Urinary bladder (tissue), 4 donors: Measurements from ENCODE around the gene PRMT2. TPM values are rescaled to one million over a fixed set of nuclear protein-coding genes. Genes with fewer than 3 reads are reported as not detected.

Experiments
- DNase-seq: peaks from one replicate; pipeline ENCODE4 v3.0.0-alpha.2; 2015; ENCODE audit errors: extremely low spot score
- H3K27ac ChIP-seq: one replicate; pipeline ENCODE4 v1.5.1; 2013; ENCODE audit warnings: low read depth, mild to moderate bottlenecking, moderate library complexity
- H3K36me3 ChIP-seq: one replicate; pipeline ENCODE4 v1.6.1; 2013; ENCODE audit warnings: mild to moderate bottlenecking, moderate library complexity; ENCODE audit not compliant: insufficient read depth
- H3K4me1 ChIP-seq: one replicate; pipeline ENCODE4 v1.6.1; 2013; ENCODE audit warnings: mild to moderate bottlenecking, moderate library complexity; ENCODE audit not compliant: insufficient read depth
- H3K4me3 ChIP-seq: one replicate; pipeline ENCODE4 v1.5.1; 2013; ENCODE audit warnings: low read depth, low read length
- WGBS: extraction: QIAGEN DNeasy Blood & Tissue Kit; methylation state at CpG from one replicate; pipeline ENCODE4 v1.1.7; 2013; 5-methylcytosine and 5-hydroxymethylcytosine counted together
- polyA plus RNA-seq: library from polyadenylated mRNA; stranded (reverse); fragments of 200-250 nt; gene quantifications from one replicate; pipeline ENCODE4 v1.2.3, GENCODE V29; 2013
- total RNA-seq: library from RNA; depleted of rRNA; stranded (reverse); fragments of >200 nt; gene quantifications from one replicate; pipeline ENCODE4 v1.2.3, GENCODE V29; 2014
- donor health status: healthy with polysubstance abuse.
- donor health status: healthy.

The PRMT2 gene
- total and polyA plus RNA-seq, 2 donors = 122 to 145 TPM

DNA sequence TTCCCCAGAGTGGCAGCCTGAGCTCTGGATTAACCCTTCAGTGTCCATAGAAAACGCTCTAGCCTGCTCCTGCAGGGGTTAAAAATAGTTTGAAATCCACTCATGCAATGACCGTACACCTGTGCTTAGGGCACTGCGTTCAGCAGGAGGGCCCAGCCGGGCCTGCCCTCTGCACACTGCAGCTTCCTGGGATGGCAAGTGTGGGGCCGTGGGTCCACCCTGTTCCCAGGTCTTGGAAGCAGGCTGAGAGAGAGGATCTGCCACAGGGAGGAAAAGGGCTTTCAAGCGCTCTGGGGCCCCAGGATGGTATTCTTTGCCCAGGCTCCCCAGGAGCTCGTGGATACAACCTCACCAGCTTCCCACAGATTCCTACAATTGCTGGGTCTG is 29.1 kb upstream of the PRMT2 start:
- H3K4me1 ChIP-seq = no peaks in the 10 kb centered on the region
- DNase-seq = no peak
- WGBS = 81% methylated on average over 7 of the region's 7 CpGs
- H3K4me3 ChIP-seq = no peak overlapping the region
- no peaks in the 10 kb centered on the region for H3K36me3 ChIP-seq
- no peak overlapping the region for H3K27ac ChIP-seq

- Histone ChIP-seq H3K4me1 (no peaks in the 10 kb centered on the region), H3K36me3 (no peaks in the 10 kb centered on the region), H3K27ac (no peak overlapping the region), H3K4me3 (no peak overlapping the region)
- WGBS = 87% methylated on average over 2 of the region's 2 CpGs
- DNase-seq = no peak
Measured at GRCh38 chr21:46607636-46608035, 27.8 kb upstream of the PRMT2 start.

- no peak for DNase-seq
- no peaks in the 10 kb centered on the region for H3K4me1 ChIP-seq
- WGBS = 80% methylated on average over 3 of the region's 3 CpGs
- no peak overlapping the region for H3K4me3 ChIP-seq
- no peak overlapping the region for H3K27ac ChIP-seq
- no peaks in the 10 kb centered on the region for H3K36me3 ChIP-seq
Measured at GRCh38 chr21:46608672-46609111, 26.8 kb upstream of the PRMT2 start.

DNA sequence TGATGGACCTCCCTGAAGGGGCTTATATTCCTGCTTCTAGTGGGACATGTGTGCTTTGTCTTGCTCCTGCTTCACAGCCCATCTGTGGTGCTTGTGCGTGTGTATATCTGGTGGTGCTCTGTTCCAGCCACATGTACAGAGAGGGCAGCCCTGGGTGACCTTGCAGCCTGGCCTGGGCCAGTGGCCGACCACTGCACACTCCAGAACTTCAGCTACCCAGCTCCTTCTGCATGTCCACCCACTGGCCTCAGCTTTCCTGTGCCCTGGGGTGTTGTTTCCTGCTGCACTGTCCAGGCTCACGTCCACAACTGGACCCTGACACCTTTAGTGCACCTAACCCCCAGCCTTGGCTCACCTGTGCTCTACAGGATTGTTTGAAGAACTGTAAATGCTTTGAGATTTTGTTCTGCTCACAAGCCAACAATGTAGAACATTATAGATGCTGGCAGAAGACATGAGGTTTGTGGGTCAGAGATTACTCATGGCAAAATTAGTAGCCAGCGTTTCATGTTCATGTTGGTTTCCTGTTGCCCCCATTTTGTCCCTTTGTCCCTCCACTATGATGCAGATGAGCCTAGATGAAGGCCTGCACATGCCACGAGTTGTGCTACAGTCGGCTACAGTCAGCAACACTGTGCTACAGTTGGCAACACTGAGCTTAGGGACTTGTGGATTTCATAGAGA is 25.3 kb upstream of the PRMT2 start:
- no peaks in the 10 kb centered on the region for H3K36me3 ChIP-seq
- H3K27ac ChIP-seq = no peak overlapping the region
- no peaks in the 10 kb centered on the region for H3K4me1 ChIP-seq
- WGBS = 87% methylated on average over 6 of the region's 6 CpGs
- DNase-seq = no peak
- no peak overlapping the region for H3K4me3 ChIP-seq

GRCh38 chr21:46613391-46613790 is 22.1 kb upstream of the PRMT2 start:
- 89% methylated on average over 6 of the region's 6 CpGs for WGBS
- H3K4me3 ChIP-seq = no peak overlapping the region
- no peak overlapping the region for H3K27ac ChIP-seq
- H3K36me3 ChIP-seq = no peaks in the 10 kb centered on the region
- H3K4me1 ChIP-seq = no peaks in the 10 kb centered on the region
- DNase-seq = no peak

DNA sequence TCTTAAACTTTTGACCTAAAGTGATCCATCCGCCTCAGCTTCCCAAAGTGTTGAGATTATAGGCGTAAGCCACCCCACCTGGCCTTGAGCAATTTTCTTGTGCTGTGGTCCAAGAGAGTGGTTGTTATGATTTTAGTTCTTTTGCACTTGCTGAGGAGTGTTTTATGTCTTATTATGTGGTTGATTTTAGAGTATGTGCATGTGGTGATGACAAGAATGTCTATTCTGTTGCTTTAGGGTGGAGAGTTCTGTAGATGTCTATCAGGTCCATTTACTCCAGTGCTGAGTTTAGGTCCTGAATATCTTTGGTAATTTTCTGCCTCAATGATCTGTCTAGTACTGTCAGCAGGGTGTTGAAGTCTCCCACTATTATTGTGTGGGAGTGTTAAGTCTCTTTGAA is 19.4 kb upstream of the PRMT2 start:
- no peaks in the 10 kb centered on the region for H3K4me1 ChIP-seq
- WGBS = 90% methylated on average over 2 of the region's 2 CpGs
- no peak for DNase-seq

GRCh38 chr21:46616656-46617055 is 18.8 kb upstream of the PRMT2 start:
- Histone ChIP-seq H3K27ac (no peak overlapping the region), H3K36me3 (no peaks in the 10 kb centered on the region)
- 96% methylated on average over 1 of the region's 1 CpG for WGBS

More for the DNA sequence above, 19.4 kb upstream of the PRMT2 start:
- no peaks in the 10 kb centered on the region for H3K36me3 ChIP-seq
- H3K27ac ChIP-seq = no peak overlapping the region
- no peak overlapping the region for H3K4me3 ChIP-seq

GRCh38 chr21:46617267-46618051 is 18.0 kb upstream of the PRMT2 start:
- Histone ChIP-seq H3K4me3 (no peak overlapping the region), H3K27ac (no peak overlapping the region), H3K36me3 (no peaks in the 10 kb centered on the region), H3K4me1 (no peaks in the 10 kb centered on the region)
- 60% methylated on average over 6 of the region's 6 CpGs for WGBS
- no peak for DNase-seq

More at GRCh38 chr21:46616656-46617055, 18.8 kb upstream of the PRMT2 start:
- Histone ChIP-seq H3K4me1 (no peaks in the 10 kb centered on the region), H3K4me3 (no peak overlapping the region)
- no peak for DNase-seq

DNA sequence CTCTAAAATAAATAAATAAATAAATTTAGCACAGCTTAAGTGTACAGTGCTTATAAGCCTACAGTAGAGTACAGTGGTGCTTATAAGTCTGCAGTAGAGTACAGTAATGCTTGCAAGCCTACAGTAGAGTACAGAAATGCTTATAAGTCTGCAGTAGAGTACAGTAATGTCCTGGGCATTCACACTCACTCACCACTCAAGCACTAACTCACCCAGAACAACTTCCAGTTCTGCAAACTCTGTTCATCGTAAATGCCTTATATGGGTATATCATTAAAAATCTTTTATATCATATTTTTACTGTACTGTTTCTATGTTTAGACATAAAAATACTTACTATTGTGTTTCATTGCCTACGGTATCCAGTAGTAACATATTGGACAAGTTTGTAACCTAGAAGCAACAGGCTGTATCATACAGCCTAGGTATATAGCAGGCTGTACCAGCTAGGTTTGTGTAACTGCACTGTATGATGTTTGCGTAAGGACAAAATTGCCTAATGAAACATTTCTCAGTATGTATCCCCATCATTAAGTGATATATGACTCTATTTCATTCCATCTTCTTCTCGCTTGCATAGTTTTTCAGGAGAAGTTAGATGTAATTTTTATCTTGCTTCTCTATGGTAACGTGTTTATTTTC is 16.6 kb upstream of the PRMT2 start:
- no peak for DNase-seq
- H3K27ac ChIP-seq = no peak overlapping the region
- 85% methylated on average over 5 of the region's 5 CpGs for WGBS
- H3K4me1 ChIP-seq = no peaks in the 10 kb centered on the region
- no peak overlapping the region for H3K4me3 ChIP-seq
- no peaks in the 10 kb centered on the region for H3K36me3 ChIP-seq

DNA sequence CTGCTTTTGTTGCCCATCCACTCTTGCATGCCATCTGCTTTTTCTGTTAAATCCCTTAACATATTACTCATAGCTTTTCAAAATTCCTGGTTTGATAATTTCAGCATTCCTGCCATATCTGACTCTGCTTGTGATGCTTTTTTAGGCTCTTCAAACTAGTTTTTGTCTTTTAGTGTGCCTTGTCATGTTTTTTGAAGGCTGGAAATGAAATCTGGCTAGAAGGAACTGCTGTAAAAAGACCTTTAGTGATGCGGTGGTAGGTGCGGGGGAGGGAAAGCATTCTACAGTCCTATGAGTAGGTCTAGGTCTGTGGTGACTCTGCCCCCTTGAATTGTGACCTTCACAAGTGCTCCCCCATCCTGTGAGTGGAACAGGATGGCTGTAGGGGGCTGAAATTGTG is 15.6 kb upstream of the PRMT2 start:
- Histone ChIP-seq H3K27ac (no peak overlapping the region), H3K4me1 (no peaks in the 10 kb centered on the region), H3K36me3 (no peaks in the 10 kb centered on the region), H3K4me3 (no peak overlapping the region)
- no peak for DNase-seq
- 90% methylated on average over 2 of the region's 2 CpGs for WGBS

DNA sequence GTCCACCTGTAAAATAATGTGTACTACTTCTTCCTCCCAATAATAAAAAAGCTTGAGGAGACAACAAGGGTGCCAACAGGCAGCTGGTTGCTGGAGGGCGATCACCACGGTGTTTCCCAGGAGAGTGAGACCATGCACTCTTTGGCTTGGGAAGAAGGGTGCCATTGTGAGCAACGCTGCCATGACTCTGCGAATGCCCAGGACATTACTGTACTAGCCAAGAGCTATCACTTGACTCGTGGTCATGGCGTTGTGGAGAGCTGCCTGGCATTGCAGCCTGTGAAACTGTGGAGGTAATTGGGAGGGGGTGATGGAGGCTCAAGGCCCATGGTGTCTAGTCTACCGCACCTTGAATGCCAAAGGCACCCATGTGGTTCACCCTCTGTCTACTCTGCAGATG is 14.6 kb upstream of the PRMT2 start:
- no peak overlapping the region for H3K4me3 ChIP-seq
- no peaks in the 10 kb centered on the region for H3K4me1 ChIP-seq
- no peak overlapping the region for H3K27ac ChIP-seq
- DNase-seq = no peak
- 89% methylated on average over 7 of the region's 7 CpGs for WGBS
- H3K36me3 ChIP-seq = no peaks in the 10 kb centered on the region

DNA sequence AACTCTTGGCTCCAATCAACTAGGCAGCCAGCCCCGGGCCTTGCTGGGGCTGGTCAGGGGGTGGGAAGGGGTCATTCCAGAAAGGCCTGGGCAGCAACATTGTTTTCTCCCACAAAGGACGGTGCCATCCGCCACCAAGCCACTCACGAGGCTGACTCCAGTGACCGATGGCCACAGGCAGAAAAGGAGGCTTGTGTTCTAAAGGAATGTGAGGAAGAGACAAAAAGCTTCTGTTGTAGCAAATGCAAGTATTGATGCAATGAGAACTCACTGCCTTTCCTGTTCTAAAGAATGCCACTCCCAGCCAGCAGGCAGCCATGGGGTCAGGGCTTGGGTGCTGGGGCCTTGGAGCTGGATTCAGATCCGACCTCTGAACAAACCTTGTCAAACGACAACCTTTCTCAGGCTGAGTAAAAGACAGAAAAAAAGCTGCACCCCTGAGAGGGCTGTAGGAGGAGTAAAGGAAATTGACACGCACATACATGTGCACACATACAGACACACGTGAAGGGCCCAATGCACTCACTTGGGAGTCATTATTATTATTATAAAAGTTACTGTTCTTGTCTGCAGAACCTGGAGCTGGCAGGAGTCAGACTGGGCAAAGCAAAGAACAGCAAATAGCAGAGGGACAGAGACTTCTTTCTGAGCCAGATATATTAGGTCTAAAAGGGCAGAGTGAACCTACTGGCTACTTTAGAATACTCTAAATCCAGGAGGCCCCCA is 13.9 kb upstream of the PRMT2 start:
- 78% methylated on average over 9 of the region's 9 CpGs for WGBS
- DNase-seq = no peak
- H3K27ac ChIP-seq = no peak overlapping the region
- H3K36me3 ChIP-seq = no peaks in the 10 kb centered on the region
- no peaks in the 10 kb centered on the region for H3K4me1 ChIP-seq
- no peak overlapping the region for H3K4me3 ChIP-seq

- DNase-seq = no peak
- 51% methylated on average over 4 of the region's 4 CpGs for WGBS
- H3K27ac ChIP-seq = no peak overlapping the region
Measured at GRCh38 chr21:46622226-46622625, 13.2 kb upstream of the PRMT2 start.

More at GRCh38 chr21:46622226-46622625, 13.2 kb upstream of the PRMT2 start:
- Histone ChIP-seq H3K36me3 (no peaks in the 10 kb centered on the region), H3K4me1 (no peaks in the 10 kb centered on the region), H3K4me3 (no peak overlapping the region)
